ENCODE measurements around the gene LTA. TPM values are rescaled to one million over a fixed set of nuclear protein-coding genes. Genes with fewer than 3 reads are reported as not detected.

The LTA gene
- total RNA-seq, 2 experiments from 2014 or later = 0.98 to 4.1 TPM

- Histone ChIP-seq H2AFZ (ENCODE audit: low read length) (no peak overlapping the region), H3K4me1 (ENCODE audit: insufficient read depth, low read length, poor library complexity, severe bottlenecking) (peaks cover 83% of the 10 kb centered on the region), H3K4me3 (ENCODE audit: low read depth, low read length, poor library complexity, severe bottlenecking) (peak overlapping the region; percentile 57), H3K36me3 (ENCODE audit: insufficient read depth, low read length) (peaks cover 46% of the 10 kb centered on the region), H4K20me1 (ENCODE audit: insufficient read depth, low read length) (no peaks in the 10 kb centered on the region), H3K4me2 (ENCODE audit: low read length) (peak overlapping the region; percentile 81), H3K9me3 (ENCODE audit: low read length) (no peaks in the 10 kb centered on the region), H3K27ac (ENCODE audit: low read depth, low read length, poor library complexity, severe bottlenecking) (peak overlapping the region; percentile 94), H3K9me2 (ENCODE audit: insufficient read depth, low read length) (no peaks in the 10 kb centered on the region), H3K79me2 (ENCODE audit: insufficient read depth, low read depth, low read length) (no peaks in the 10 kb centered on the region)
- ChIA-PET CTCF (ENCODE audit: unreplicated experiment) (interaction anchor here (1.6 kb wide), 1 partner anchor 14 kb away, joined by 3 read pairs; no protein-coding TSS in a partner anchor), POLR2A (interaction anchor here (0.9 to 1.9 kb wide), 5 partner anchors 10 to 24 kb away, joined by 3 to 5 read pairs (median 4); partner anchors contain the start of gene TNF)
- intact Hi-C loops (cut with micrococcal nuclease; ENCODE audit: unreplicated experiment) = no loop called here
- TF ChIP-seq, protein P1, sequence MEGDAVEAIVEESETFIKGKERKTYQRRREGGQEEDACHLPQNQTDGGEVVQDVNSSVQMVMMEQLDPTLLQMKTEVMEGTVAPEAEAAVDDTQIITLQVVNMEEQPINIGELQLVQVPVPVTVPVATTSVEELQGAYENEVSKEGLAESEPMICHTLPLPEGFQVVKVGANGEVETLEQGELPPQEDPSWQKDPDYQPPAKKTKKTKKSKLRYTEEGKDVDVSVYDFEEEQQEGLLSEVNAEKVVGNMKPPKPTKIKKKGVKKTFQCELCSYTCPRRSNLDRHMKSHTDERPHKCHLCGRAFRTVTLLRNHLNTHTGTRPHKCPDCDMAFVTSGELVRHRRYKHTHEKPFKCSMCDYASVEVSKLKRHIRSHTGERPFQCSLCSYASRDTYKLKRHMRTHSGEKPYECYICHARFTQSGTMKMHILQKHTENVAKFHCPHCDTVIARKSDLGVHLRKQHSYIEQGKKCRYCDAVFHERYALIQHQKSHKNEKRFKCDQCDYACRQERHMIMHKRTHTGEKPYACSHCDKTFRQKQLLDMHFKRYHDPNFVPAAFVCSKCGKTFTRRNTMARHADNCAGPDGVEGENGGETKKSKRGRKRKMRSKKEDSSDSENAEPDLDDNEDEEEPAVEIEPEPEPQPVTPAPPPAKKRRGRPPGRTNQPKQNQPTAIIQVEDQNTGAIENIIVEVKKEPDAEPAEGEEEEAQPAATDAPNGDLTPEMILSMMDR (conservative IDR thresholded peaks at IDR 0.05; ENCODE audit: low read length) = no peak
- TF ChIP-seq EZH2phosphoT487 (IDR thresholded peaks at IDR 0.05; ENCODE audit: borderline replicate concordance, low read depth, low read length) = no peak
- no TSS peak for BruUV-seq (replicated peaks)
- DNase-seq (ENCODE audit: low spot score) = peak; percentile 75
These were observed 13.2 kb upstream of the LTA start for GRCh38 chr6:31558631-31559500.

GRCh38 chr6:31559606-31559957 is 12.5 kb upstream of the LTA start:
- TF ChIP-seq, protein P1 (conservative IDR thresholded peaks at IDR 0.05; ENCODE audit: low read length) = no peak
- TF ChIP-seq EZH2phosphoT487 (IDR thresholded peaks at IDR 0.05; ENCODE audit: borderline replicate concordance, low read depth, low read length) = no peak
- Histone ChIP-seq H3K4me1 (ENCODE audit: insufficient read depth, low read length, poor library complexity, severe bottlenecking) (peaks cover 75% of the 10 kb centered on the region), H3K9me3 (ENCODE audit: low read length) (no peaks in the 10 kb centered on the region), H2AFZ (ENCODE audit: low read length) (no peak overlapping the region), H4K20me1 (ENCODE audit: insufficient read depth, low read length) (no peaks in the 10 kb centered on the region), H3K36me3 (ENCODE audit: insufficient read depth, low read length) (peaks cover 46% of the 10 kb centered on the region), H3K9me2 (ENCODE audit: insufficient read depth, low read length) (no peaks in the 10 kb centered on the region), H3K27ac (ENCODE audit: low read depth, low read length, poor library complexity, severe bottlenecking) (peak overlapping the region; percentile 94), H3K79me2 (ENCODE audit: insufficient read depth, low read depth, low read length) (no peaks in the 10 kb centered on the region), H3K4me2 (ENCODE audit: low read length) (peak overlapping the region; percentile 81), H3K4me3 (ENCODE audit: low read depth, low read length, poor library complexity, severe bottlenecking) (peak overlapping the region; percentile 57)
- BruUV-seq (replicated peaks) = TSS peak; percentile 50
- intact Hi-C loops (cut with micrococcal nuclease; ENCODE audit: unreplicated experiment) = no loop called here
- ChIA-PET CTCF (ENCODE audit: unreplicated experiment) (no interaction called here), POLR2A (interaction anchor here (0.6 to 1.9 kb wide), 10 partner anchors 8 to 61 kb away, joined by 3 to 6 read pairs (median 3); partner anchors contain the start of genes LST1 and TNF)
- no peak for DNase-seq (ENCODE audit: low spot score)
